Measurements from ENCODE around the gene HSDL1. TPM values are rescaled to one million over a fixed set of nuclear protein-coding genes. Genes with fewer than 3 reads are reported as not detected.

HSDL1 gene
- total RNA-seq, 1 donor from 2014 or later = 68.2 TPM

DNA sequence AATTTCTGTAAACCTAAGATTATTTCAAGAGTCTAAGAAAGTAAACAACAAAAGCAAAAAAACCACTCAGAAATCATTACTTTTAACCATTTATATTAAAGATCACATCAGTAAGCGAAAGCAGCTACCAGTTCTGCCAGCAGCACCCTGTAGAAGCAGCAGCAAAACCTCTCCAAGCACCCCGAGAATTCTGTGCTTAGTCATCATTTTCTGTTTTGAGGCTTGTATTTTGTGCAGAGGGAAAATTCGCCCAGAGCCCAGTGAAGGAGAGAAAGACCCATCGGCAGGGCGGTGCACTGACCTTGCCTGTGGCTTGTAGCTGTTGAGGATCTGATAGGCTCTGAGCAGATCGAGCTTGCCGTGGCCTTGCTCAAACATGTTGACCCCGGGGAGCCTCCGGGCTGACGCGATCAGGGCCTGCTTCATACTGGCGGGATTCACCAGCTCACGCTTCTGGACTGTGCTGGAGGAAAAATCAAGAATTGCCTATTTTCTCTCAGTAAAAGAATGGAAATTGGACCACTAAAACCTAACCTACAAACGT is 63.5 kb downstream of the HSDL1 start:
- H3K4me3 Mint-ChIP-seq = no peak overlapping the region
- H3K9me3 Mint-ChIP-seq = no peaks in the 10 kb centered on the region
- peaks cover 18% of the 10 kb centered on the region for H3K36me3 Mint-ChIP-seq (ENCODE audit: low read depth)
- H3K27me3 Mint-ChIP-seq (ENCODE audit: low read depth) = no peaks in the 10 kb centered on the region
- TF ChIP-seq, protein P1, sequence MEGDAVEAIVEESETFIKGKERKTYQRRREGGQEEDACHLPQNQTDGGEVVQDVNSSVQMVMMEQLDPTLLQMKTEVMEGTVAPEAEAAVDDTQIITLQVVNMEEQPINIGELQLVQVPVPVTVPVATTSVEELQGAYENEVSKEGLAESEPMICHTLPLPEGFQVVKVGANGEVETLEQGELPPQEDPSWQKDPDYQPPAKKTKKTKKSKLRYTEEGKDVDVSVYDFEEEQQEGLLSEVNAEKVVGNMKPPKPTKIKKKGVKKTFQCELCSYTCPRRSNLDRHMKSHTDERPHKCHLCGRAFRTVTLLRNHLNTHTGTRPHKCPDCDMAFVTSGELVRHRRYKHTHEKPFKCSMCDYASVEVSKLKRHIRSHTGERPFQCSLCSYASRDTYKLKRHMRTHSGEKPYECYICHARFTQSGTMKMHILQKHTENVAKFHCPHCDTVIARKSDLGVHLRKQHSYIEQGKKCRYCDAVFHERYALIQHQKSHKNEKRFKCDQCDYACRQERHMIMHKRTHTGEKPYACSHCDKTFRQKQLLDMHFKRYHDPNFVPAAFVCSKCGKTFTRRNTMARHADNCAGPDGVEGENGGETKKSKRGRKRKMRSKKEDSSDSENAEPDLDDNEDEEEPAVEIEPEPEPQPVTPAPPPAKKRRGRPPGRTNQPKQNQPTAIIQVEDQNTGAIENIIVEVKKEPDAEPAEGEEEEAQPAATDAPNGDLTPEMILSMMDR (conservative IDR thresholded peaks at IDR 0.05) = no peak
- H3K4me1 Mint-ChIP-seq = no peaks in the 10 kb centered on the region
- H3K27ac Mint-ChIP-seq (ENCODE audit: unreplicated experiment) = no peak overlapping the region
- DNase-seq (ENCODE audit: low read depth, low spot score) = no peak

DNA sequence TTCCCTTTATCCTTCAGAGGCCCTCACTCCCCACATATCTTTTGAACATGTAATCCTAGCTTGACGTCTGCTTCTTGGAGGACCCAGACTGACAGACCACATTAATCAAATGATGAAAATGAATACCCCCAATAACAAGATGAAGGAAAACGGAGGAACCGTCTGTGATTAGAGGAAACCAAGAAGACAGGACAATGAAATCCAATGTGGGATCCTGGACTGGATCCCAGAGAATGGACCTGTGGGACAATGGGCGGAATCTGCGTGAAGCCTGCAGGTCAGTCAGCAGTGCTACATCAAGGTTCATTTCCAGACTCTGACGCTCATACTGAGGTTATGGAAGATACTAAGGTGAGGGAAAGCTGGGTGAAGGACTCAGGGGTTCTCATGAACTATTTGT is 64.2 kb downstream of the HSDL1 start:
- H3K36me3 Mint-ChIP-seq (ENCODE audit: low read depth) = peaks cover 18% of the 10 kb centered on the region
- peak overlapping the region; percentile 12 for H3K27ac Mint-ChIP-seq (ENCODE audit: unreplicated experiment)
- H3K4me3 Mint-ChIP-seq = no peak overlapping the region
- no peaks in the 10 kb centered on the region for H3K9me3 Mint-ChIP-seq
- no peak for DNase-seq (ENCODE audit: low read depth, low spot score)
- no peaks in the 10 kb centered on the region for H3K27me3 Mint-ChIP-seq (ENCODE audit: low read depth)
- TF ChIP-seq, protein P1 (conservative IDR thresholded peaks at IDR 0.05) = no peak
- H3K4me1 Mint-ChIP-seq = no peaks in the 10 kb centered on the region

DNA sequence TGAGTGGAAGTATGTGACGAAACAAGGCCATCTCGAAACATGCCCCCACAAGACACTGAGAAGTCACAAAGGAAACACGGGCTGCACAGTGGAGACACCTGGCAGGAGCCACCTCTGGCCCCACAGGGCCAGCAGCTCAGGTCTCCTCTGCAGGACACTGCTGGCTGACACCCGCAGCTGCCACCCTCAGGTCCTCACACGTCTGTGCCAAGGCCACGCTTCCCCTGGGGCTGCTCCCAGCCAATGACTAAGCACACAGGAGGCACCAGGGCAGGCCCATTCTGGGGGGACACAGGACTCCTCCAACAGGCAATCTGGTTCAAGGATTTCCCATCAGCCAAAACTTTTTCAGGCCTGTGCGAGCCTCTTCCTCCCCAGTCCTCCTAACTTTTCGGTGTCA is 64.6 kb downstream of the HSDL1 start:
- TF ChIP-seq, protein P1 (conservative IDR thresholded peaks at IDR 0.05) = no peak
- H3K27ac Mint-ChIP-seq (ENCODE audit: unreplicated experiment) = peak overlapping the region; percentile 78
- no peak overlapping the region for H3K4me3 Mint-ChIP-seq
- no peaks in the 10 kb centered on the region for H3K27me3 Mint-ChIP-seq (ENCODE audit: low read depth)
- H3K36me3 Mint-ChIP-seq (ENCODE audit: low read depth) = peaks cover 18% of the 10 kb centered on the region
- no peak for DNase-seq (ENCODE audit: low read depth, low spot score)
- no peaks in the 10 kb centered on the region for H3K4me1 Mint-ChIP-seq
- H3K9me3 Mint-ChIP-seq = no peaks in the 10 kb centered on the region

DNA sequence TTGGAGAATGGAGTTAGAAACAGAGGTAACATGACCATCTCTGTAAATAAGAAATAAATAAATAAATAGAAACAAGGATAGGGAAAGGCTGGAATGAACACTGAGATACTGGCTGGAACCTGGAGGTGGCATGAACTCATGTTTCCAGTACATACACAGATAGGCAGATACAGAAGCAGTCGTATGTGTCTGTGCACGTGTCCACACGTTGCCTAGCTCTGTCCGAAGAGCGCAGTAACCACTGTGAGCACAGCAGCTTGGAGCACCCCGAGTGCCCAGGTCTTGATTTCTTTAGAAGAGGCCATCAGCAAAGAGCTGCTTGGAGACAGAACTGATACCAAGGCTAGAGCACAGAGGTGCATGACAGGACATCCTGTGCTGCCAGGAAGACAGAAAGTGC is 65.3 kb downstream of the HSDL1 start:
- TF ChIP-seq, protein P1 (conservative IDR thresholded peaks at IDR 0.05) = no peak
- H3K36me3 Mint-ChIP-seq (ENCODE audit: low read depth) = peaks cover 18% of the 10 kb centered on the region
- H3K4me1 Mint-ChIP-seq = no peaks in the 10 kb centered on the region
- no peak overlapping the region for H3K4me3 Mint-ChIP-seq
- DNase-seq (ENCODE audit: low read depth, low spot score) = no peak
- no peak overlapping the region for H3K27ac Mint-ChIP-seq (ENCODE audit: unreplicated experiment)
- no peaks in the 10 kb centered on the region for H3K9me3 Mint-ChIP-seq
- H3K27me3 Mint-ChIP-seq (ENCODE audit: low read depth) = no peaks in the 10 kb centered on the region

DNA sequence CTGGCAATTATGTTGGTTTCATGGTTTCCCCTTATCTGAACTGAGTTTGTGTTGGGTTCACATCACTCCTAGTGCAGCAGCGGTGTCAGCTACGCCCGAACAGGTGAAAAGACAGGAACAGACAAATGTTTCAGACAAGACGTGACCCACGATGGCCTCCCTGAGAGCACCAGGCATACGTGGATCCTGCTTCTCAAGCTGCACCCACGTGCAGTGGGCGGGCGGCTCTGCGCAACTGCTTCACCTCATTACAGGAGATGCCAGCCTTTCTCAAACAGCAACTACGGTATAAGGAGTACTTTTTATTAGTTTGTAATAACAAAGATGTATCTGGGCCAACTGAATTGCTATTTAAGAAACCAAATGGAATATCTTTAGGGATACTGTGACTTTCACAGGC is 69.6 kb downstream of the HSDL1 start:
- no peaks in the 10 kb centered on the region for H3K4me1 Mint-ChIP-seq
- no peaks in the 10 kb centered on the region for H3K27me3 Mint-ChIP-seq (ENCODE audit: low read depth)
- no peak overlapping the region for H3K4me3 Mint-ChIP-seq
- H3K27ac Mint-ChIP-seq (ENCODE audit: unreplicated experiment) = no peak overlapping the region
- no peak for DNase-seq (ENCODE audit: low read depth, low spot score)
- no peaks in the 10 kb centered on the region for H3K9me3 Mint-ChIP-seq
- peaks cover 12% of the 10 kb centered on the region for H3K36me3 Mint-ChIP-seq (ENCODE audit: low read depth)
- TF ChIP-seq, protein P1 (conservative IDR thresholded peaks at IDR 0.05) = no peak
